GM18907 (cell line): ENCODE measurements around the gene PURA.
"Not testable (repeated sequence)": the region's sequence is repeated elsewhere in the genome, so short reads cannot be mapped to it uniquely, and the experiment has no call there.

Experiments used
- ATAC-seq: cut with Tn5 transposase; IDR thresholded peaks from one replicate; pipeline ENCODE4 v1.9.1; 2021; ENCODE audit warnings: mild to moderate bottlenecking, moderate library complexity; ENCODE audit not compliant: unreplicated experiment

PURA gene

GRCh38 chr5:140134277-140134935 is 20.5 kb downstream of the PURA start:
- no peak for ATAC-seq

- no peak for ATAC-seq
These were observed 21.2 kb downstream of the PURA start for GRCh38 chr5:140135127-140135526.

GRCh38 chr5:140136624-140137023 is 22.7 kb downstream of the PURA start:
- no peak for ATAC-seq

GRCh38 chr5:140140435-140140834 is 26.5 kb downstream of the PURA start:
- ATAC-seq = no peak

GRCh38 chr5:140141241-140141640 is 27.3 kb downstream of the PURA start:
- no peak for ATAC-seq

GRCh38 chr5:140142246-140142645 is 28.3 kb downstream of the PURA start:
- no peak for ATAC-seq

- no peak for ATAC-seq
These were observed 28.9 kb downstream of the PURA start for GRCh38 chr5:140142856-140143255.

- ATAC-seq = peak; percentile 11
These were observed 29.8 kb downstream of the PURA start for GRCh38 chr5:140143521-140144258.

GRCh38 chr5:140145256-140145655 is 31.3 kb downstream of the PURA start:
- no peak for ATAC-seq

- peak; percentile 69 for ATAC-seq
These were observed 32.1 kb downstream of the PURA start for GRCh38 chr5:140145818-140146522.

GRCh38 chr5:140146523-140146842 is 32.6 kb downstream of the PURA start:
- ATAC-seq = no peak

- no peak for ATAC-seq
These were observed 33.6 kb downstream of the PURA start for GRCh38 chr5:140147460-140147859.

GRCh38 chr5:140148508-140148907 is 34.6 kb downstream of the PURA start:
- no peak for ATAC-seq

GRCh38 chr5:140150201-140150600 is 36.3 kb downstream of the PURA start:
- ATAC-seq = no peak

- ATAC-seq = no peak
These were observed 37.5 kb downstream of the PURA start for GRCh38 chr5:140151144-140152021.

GRCh38 chr5:140152022-140152999 is 38.4 kb downstream of the PURA start:
- no peak for ATAC-seq

- no peak for ATAC-seq
These were observed 39.3 kb downstream of the PURA start for GRCh38 chr5:140153255-140153654.

GRCh38 chr5:140153905-140154304 is 40.0 kb downstream of the PURA start:
- ATAC-seq = no peak

- not testable (repeated sequence) for ATAC-seq
These were observed 40.9 kb downstream of the PURA start for GRCh38 chr5:140154710-140155381.
